ENCODE results near the gene PHC2. TPM values are rescaled to one million over a fixed set of nuclear protein-coding genes. Genes with fewer than 3 reads are reported as not detected.
"Not testable (repeated sequence)": the region's sequence is repeated elsewhere in the genome, so short reads cannot be mapped to it uniquely, and the experiment has no call there.

The PHC2 gene
- total RNA-seq, 1 experiment from 2014 or later, result 245 TPM

DNA sequence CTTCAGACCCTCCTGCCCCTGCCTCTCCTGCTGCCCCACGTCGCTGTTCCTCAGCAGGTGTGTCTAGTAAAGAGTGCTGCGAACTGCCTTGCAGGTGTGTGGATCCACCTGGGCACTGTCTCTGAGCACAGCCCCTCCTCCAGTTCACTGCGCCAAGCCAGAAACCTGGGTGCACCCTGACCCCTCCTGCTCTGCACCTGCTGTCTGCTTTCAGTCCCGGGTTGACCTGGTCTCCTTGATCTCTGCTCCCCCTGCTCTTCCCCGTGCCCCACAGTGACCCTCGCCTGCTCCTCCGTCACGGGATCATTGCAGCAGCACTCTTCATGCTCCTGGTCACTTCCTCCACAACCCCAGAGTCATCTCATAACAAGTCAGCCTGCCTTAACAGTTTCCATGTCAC is 116.5 kb downstream of the PHC2 start:
- no peak for DNase-seq (ENCODE audit: low read depth)

GRCh38 chr1:33312413-33312749 is 118.5 kb downstream of the PHC2 start:
- no peak for DNase-seq (ENCODE audit: low read depth)

DNA sequence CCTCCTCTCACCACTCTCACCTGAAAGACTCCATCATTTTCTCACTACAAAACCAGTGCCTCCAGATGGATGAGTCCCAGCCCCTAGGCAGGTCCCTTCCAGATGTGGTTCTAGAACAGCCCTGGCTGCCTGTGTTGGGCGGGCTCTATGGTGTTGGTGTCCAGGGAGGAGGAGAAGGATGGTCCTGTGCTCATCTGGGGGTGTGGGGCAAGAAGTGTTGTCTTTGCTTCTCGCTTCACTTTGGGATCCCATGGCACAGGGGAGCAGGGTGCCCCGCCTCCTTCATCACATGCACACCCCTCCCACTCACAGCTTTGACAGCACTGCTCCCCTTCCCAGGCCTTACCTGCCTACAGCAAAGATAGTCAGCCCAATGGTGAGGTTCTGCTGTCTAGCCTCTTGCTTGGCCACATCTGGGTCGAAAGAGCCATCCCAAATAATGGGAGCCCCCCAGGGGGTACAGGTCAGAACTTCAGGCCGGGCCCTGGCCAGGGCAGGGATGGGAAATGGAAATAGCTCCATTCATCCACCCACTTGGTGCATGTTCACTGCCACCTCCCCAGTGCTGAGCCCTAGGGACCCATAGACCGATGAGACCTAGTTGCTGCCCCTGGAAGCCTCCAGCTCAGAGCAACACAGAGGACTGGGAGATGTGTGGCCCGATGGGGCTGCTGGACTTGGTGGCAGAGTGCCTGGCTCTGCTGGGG is 119.0 kb downstream of the PHC2 start:
- DNase-seq (ENCODE audit: low read depth), result no peak

- no peak for DNase-seq (ENCODE audit: low read depth)
Measured at GRCh38 chr1:33310702-33311101, 120.2 kb downstream of the PHC2 start.

DNA sequence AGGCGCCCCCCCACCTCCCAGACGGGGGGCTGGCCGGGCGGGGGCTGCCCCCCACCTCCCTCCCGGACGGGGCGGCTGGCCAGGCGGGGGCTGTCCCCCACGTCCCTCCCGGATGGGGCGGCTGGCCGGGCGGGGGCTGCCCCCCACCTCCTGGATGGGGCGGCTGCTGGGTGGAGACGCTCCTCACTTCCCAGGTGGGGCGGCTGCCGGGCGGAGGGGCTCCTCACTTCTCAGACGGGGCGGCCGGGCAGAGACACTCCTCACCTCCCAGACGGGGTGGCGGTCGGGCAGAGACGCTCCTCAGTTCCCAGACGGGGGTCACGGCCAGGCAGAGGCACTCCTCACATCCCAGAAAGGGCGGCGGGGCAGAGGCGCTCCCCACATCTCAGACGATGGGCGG is 121.5 kb downstream of the PHC2 start:
- not testable (repeated sequence) for DNase-seq (ENCODE audit: low read depth)

DNA sequence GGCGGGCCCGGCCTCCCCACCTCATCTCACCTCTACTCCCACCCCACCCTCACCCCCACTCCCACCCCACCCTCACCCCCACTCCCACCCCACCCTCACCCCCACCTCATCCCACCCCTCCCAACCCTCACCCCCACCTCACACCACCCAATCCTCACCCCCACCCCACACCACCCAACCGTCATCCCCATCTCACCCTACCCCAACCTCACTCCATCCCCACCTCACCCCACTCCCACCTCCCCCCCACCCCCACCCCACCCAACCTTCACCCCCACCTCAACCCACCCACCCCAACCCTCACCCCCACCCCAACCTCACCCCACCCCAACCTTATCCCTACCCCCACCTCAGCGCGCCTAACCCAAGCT is 123.4 kb downstream of the PHC2 start:
- no peak for DNase-seq (ENCODE audit: low read depth)

- DNase-seq (ENCODE audit: low read depth), result no peak
Measured at GRCh38 chr1:33306653-33307493, 124.0 kb downstream of the PHC2 start.

DNA sequence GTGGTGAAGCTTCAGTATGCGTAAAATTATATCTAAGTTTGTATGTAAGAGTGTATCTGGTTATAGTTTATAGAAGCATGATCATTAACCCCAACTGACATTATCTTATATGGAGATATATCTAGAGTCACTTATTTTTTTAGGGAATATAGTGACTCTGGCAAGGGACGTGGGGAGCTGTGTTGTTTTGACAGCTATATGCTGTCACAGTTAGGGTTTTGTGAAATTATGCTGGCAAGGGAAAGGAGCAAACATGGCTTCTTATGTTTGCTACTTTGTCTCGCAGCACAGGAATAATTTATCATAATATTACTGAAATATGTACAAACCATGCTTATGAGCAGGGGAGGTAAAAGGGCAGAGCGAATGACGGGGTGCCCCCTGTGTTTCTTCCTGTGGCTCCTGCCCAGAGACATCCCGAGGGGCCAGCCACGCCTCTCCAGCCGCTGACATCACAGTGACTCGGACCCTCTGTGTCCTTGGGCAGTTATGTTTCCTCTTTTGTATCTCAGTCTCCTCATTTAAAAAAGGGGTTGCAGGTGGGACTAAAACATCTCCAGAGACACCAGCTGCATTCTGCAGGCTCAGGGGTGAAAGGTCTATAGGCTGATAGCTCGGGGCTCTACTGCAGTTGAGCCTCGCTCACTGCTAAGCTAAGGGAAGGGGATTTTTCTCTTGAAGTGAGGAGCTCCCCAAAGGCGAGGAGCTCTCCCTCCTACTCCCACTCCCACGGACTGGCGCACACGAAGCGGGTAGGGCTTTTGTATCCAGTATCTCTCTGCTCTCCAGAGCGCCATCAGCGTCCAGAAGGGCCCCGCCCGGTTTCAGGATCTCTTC is 124.9 kb downstream of the PHC2 start:
- DNase-seq (ENCODE audit: low read depth), result no peak

- no peak for DNase-seq (ENCODE audit: low read depth)
Measured at GRCh38 chr1:33305016-33305415, 125.9 kb downstream of the PHC2 start.

DNA sequence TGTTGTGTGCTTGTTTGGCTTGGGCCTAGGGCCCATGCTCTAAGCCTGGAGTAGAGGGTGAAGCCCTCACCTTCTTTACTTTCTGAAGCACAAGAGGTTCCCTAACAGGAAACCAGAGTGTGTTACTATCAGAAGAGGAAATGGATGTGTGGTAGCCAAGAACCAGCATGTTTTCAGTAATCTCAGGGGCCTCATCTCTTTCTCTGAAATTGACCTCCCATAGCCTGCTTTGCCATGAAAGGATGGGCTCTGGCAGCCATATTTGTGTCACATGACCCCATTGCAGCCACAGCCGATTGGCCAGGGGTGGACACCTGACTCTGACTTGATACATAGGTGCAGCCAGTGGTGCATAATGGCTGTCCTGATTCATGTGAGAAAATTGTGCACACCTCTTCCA is 128.6 kb downstream of the PHC2 start:
- no peak for DNase-seq (ENCODE audit: low read depth)

GRCh38 chr1:33301273-33301984 is 129.5 kb downstream of the PHC2 start:
- DNase-seq (ENCODE audit: low read depth), result no peak

DNA sequence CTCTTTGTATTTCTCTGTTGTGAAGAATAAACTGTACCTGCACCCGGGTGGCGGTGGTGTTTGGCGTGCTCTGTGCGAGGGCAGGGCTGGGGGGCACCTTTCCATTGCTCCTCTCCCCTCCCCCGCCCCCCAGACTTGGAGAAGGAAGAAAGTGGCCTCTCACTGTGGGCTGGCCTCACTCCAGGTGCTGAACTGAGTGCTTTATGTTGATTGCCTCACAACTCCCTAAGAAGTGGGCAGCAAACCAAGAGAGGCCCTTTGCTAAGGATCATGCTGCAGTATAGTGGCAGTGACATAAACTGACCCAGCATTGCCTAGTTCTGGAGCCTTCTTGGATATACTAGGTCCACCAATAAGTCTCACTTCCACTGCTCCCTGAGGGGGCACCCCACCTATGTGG is 130.2 kb downstream of the PHC2 start:
- DNase-seq (ENCODE audit: low read depth), result no peak

DNA sequence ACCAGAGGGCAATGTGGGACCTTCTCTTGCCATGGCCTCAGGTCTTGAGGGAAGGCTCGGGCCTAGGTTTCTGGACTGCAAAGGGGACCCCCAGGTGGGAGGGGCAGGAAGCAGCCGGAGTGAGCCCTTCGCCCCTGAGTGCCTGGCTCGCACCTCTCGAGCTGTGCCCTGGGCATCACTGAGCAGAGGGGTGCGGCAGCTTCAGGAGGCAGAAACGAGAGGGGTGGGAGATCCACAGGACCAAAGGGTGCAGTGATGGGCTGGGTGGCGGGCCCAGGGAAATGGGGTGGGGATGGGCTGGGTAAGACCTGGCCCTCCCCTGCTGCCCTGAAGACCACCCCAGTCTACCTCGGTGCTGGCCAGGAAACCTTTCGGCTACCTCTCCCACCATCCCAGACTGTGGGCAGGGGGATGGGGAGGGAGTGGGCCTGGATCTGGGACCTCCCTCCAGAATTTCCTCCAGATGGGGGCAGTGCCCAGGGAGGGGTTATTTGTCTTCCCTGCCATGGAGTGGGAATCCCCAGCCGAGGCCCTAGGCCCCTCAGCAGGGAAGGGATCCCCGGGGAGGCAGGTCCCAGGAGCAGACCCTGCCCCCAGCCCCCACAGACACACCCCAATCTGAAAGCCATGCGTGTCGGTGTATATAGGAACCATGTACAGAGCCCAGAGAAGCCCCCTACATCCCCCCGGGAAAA is 131.3 kb downstream of the PHC2 start:
- no peak for DNase-seq (ENCODE audit: low read depth)

GRCh38 chr1:33298623-33299277 is 132.1 kb downstream of the PHC2 start:
- peak; percentile 53 for DNase-seq (ENCODE audit: low read depth)

DNA sequence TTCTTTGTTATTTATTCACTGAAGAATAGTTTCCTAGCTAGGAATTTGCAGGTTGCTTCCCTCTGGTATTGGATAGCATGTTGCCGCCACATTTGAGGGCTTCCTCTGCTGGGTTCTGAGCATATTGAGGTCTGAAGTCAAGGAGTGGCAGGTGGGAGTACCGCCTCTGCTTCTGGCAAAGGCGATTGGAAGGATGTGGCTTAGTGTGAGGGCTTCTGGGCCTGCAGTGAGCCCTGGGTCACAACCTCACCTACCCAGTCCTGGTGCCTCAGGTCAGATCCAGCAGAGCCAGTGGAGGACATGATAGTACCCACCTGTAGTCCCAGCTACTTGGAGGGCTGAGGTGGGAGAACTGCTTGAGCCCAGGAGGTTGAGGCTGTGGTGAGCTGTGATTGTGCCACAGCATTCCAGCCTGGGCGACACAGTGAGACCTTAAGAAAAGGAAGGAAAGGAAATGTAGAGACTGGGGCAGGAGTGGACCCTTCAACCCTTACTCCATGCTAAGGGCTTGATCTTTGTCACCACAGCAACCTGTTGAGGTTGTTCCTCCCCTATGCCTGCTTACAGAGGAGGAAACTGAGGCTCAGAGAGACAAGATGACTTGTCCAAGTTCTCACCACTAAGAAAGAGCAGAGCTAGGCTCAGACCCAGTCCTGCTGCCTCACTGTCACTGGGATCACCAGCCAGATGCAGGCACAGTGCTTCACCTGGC is 132.8 kb downstream of the PHC2 start:
- no peak for DNase-seq (ENCODE audit: low read depth)

GRCh38 chr1:33296824-33297223 is 134.1 kb downstream of the PHC2 start:
- DNase-seq (ENCODE audit: low read depth), result no peak

GRCh38 chr1:33296082-33296458 is 134.8 kb downstream of the PHC2 start:
- no peak for DNase-seq (ENCODE audit: low read depth)

DNA sequence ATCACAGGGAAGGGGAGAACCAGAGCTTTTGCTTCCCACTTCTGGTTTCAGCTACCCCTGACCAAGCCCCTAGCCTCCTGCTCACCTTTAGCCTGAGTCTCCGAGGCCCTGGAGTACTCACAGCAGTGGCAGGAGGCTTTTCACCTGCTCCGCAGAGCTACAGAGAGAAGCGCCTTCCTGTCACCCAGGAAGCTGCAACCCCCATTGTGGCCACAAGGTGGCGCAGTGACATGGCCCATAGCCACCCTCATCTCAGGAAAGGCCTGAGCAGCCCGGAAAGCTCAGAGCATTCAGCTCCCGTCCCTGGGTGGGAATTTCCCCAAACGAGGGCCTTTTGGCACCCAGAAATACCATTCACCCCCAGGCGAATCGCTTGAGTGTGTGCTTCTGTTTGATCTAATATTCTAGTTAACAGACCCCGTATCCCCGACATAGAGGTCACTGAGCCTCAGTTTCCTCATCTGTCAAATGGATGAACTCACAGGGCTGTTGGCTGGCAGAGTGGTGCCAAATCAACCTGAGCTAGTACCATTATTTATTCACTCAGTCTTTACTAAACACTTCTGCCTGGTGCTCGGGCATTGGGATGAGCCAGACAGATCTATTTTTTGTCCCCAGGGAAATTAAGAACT is 135.3 kb downstream of the PHC2 start:
- DNase-seq (ENCODE audit: low read depth), result peak; percentile 70

- no peak for DNase-seq (ENCODE audit: low read depth)
Measured at GRCh38 chr1:33295023-33295422, 135.9 kb downstream of the PHC2 start.

Measured in LHCN-M2 (cell line).